AG04450 (cell line): ENCODE measurements around the gene SPECC1L. TPM values are rescaled to one million over a fixed set of nuclear protein-coding genes. Genes with fewer than 3 reads are reported as not detected.

Experiments
- CTCF ChIA-PET: fragments of 300-600, 350-600 bp; formaldehyde crosslinking; extraction: SDS; loops from one replicate; lab custom pipeline; 2022; ENCODE audit warnings: antibody characterized with exemption, inconsistent platforms; lab: Charles Lee
- POLR2A ChIA-PET: fragments of 350-600 bp; formaldehyde crosslinking; extraction: SDS; loops from one replicate; lab custom pipeline; 2021; ENCODE audit warnings: antibody characterized with exemption, inconsistent platforms; lab: Yijun Ruan, JAX
- DNase-seq: peaks from one replicate; pipeline ENCODE4 v3.0.0-alpha.2; 2011; ENCODE audit warnings: low read depth, low spot score
- H3K27ac ChIP-seq: one replicate; pipeline ENCODE4 v1.5.1; 2012; ENCODE audit warnings: low read depth, low read length, control low read depth
- H3K27me3 ChIP-seq: one replicate; pipeline ENCODE4 v1.6.0; 2012; ENCODE audit warnings: low read length; ENCODE audit not compliant: control insufficient read depth, insufficient read depth
- H3K4me3 ChIP-seq: 2 replicates; pipeline ENCODE4 v1.5.1; 2011; ENCODE audit warnings: mild to moderate bottlenecking, low read depth, low read length, control low read depth
- H3K9me3 ChIP-seq: 2 replicates; pipeline ENCODE4 v1.5.1; 2012; ENCODE audit warnings: low read length; ENCODE audit not compliant: control insufficient read depth, insufficient read depth
- CTCF ChIP-seq: IDR thresholded peaks from 2 replicates; pipeline ENCODE4 v1.5.1; 2011; ENCODE audit warnings: low read depth, low read length, control low read depth, inconsistent platforms
- polyA plus RNA-seq: library from polyadenylated mRNA; depleted of rRNA; stranded (reverse); fragments of >200 nt; gene quantifications from 2 replicates; pipeline ENCODE4 v1.2.3, GENCODE V29; 2011

The SPECC1L gene
- polyA plus RNA-seq, 1 experiment = 36.4 TPM

GRCh38 chr22:24370401-24370800 is 99.8 kb downstream of the SPECC1L start:
- CTCF ChIA-PET = no interaction called here
- POLR2A ChIA-PET = no interaction called here
- no peak for DNase-seq
- TF ChIP-seq CTCF = no peak
- Histone ChIP-seq H3K27ac (no peak overlapping the region), H3K9me3 (no peaks in the 10 kb centered on the region), H3K4me3 (no peak overlapping the region), H3K27me3 (no peaks in the 10 kb centered on the region)

GRCh38 chr22:24376002-24376401 is 105.4 kb downstream of the SPECC1L start:
- POLR2A ChIA-PET = no interaction called here
- no peak for DNase-seq
- H3K4me3 ChIP-seq = no peak overlapping the region
- no peak for TF ChIP-seq CTCF
- no peaks in the 10 kb centered on the region for H3K9me3 ChIP-seq
- H3K27ac ChIP-seq = no peak overlapping the region
- H3K27me3 ChIP-seq = no peaks in the 10 kb centered on the region
- CTCF ChIA-PET = no interaction called here

- Histone ChIP-seq H3K27ac (no peak overlapping the region), H3K4me3 (no peak overlapping the region), H3K9me3 (no peaks in the 10 kb centered on the region), H3K27me3 (no peaks in the 10 kb centered on the region)
- DNase-seq = no peak
- ChIA-PET POLR2A (no interaction called here), CTCF (no interaction called here)
- TF ChIP-seq CTCF = no peak
These were observed 106.0 kb downstream of the SPECC1L start for GRCh38 chr22:24376586-24376985.

- no peak overlapping the region for H3K4me3 ChIP-seq
- ChIA-PET CTCF (no interaction called here), POLR2A (no interaction called here)
- H3K27me3 ChIP-seq = no peaks in the 10 kb centered on the region
- no peak overlapping the region for H3K27ac ChIP-seq
- no peak for DNase-seq
- TF ChIP-seq CTCF = no peak
- no peaks in the 10 kb centered on the region for H3K9me3 ChIP-seq
These were observed 108.9 kb downstream of the SPECC1L start for GRCh38 chr22:24379536-24379935.

- no peak for TF ChIP-seq CTCF
- ChIA-PET POLR2A (no interaction called here), CTCF (interaction anchor here (0.6 to 1.0 kb wide), 2 partner anchors 92 to 146 kb away, joined by 3 read pairs; no protein-coding TSS in a partner anchor)
- H3K27me3 ChIP-seq = no peaks in the 10 kb centered on the region
- H3K9me3 ChIP-seq = no peaks in the 10 kb centered on the region
- no peak overlapping the region for H3K4me3 ChIP-seq
- no peak overlapping the region for H3K27ac ChIP-seq
- DNase-seq = no peak
These were observed 109.7 kb downstream of the SPECC1L start for GRCh38 chr22:24380220-24380904.
